Coronary artery (tissue), 2 donors: ENCODE data around the gene CLNS1A.

Experiments
- DNase-seq: peaks from one replicate; pipeline ENCODE4 v3.0.0-alpha.2; 2017; ENCODE audit warnings: low spot score
- H3K27ac ChIP-seq, 2 donors: fragments of 200-600 bp; sonication (generic); one replicate each; pipeline ENCODE4 v1.5.1; 2016 to 2019
- H3K4me3 ChIP-seq: fragments of 200-600 bp; sonication (generic); 2 replicates; pipeline ENCODE4 v1.5.1; 2016; ENCODE audit warnings: mild to moderate bottlenecking, moderate library complexity
- CTCF ChIP-seq: fragments of 200-600 bp; sonication (generic); IDR thresholded peaks from one replicate; pipeline ENCODE4 v1.5.1; 2019; ENCODE audit warnings: antibody characterized with exemption

Gene CLNS1A

GRCh38 chr11:77665240-77665965, 27.8 kb upstream of the CLNS1A start:
- no peak for TF ChIP-seq CTCF
- H3K4me3 ChIP-seq, result no peak overlapping the region
- DNase-seq, result no peak
- no peak overlapping the region for H3K27ac ChIP-seq

- TF ChIP-seq CTCF, result no peak
- H3K4me3 ChIP-seq, result no peak overlapping the region
- no peak for DNase-seq
- H3K27ac ChIP-seq, result no peak overlapping the region
Measured at GRCh38 chr11:77661670-77662069, 24.1 kb upstream of the CLNS1A start.

- Histone ChIP-seq H3K4me3 (no peak overlapping the region), H3K27ac (no peak overlapping the region)
- no peak for TF ChIP-seq CTCF
- no peak for DNase-seq
Measured at GRCh38 chr11:77660947-77661346, 23.4 kb upstream of the CLNS1A start.

- DNase-seq, result no peak
Measured at GRCh38 chr11:77658213-77659013, 20.8 kb upstream of the CLNS1A start.

GRCh38 chr11:77656362-77656761, 18.8 kb upstream of the CLNS1A start:
- H3K27ac ChIP-seq, result no peak overlapping the region
- no peak overlapping the region for H3K4me3 ChIP-seq
- no peak for DNase-seq
- TF ChIP-seq CTCF, result no peak

More at GRCh38 chr11:77658213-77659013, 20.8 kb upstream of the CLNS1A start:
- no peak overlapping the region for H3K27ac ChIP-seq
- TF ChIP-seq CTCF, result no peak
- no peak overlapping the region for H3K4me3 ChIP-seq

GRCh38 chr11:77654770-77655434, 17.3 kb upstream of the CLNS1A start:
- no peak for DNase-seq
- H3K4me3 ChIP-seq, result no peak overlapping the region
- no peak overlapping the region for H3K27ac ChIP-seq
- TF ChIP-seq CTCF, result no peak
